ENCODE measurements around the gene PTK6. TPM values are rescaled to one million over a fixed set of nuclear protein-coding genes. Genes with fewer than 3 reads are reported as not detected.

The PTK6 gene
- total RNA-seq, 1 donor from 2014 or later: 4.2 TPM

DNA sequence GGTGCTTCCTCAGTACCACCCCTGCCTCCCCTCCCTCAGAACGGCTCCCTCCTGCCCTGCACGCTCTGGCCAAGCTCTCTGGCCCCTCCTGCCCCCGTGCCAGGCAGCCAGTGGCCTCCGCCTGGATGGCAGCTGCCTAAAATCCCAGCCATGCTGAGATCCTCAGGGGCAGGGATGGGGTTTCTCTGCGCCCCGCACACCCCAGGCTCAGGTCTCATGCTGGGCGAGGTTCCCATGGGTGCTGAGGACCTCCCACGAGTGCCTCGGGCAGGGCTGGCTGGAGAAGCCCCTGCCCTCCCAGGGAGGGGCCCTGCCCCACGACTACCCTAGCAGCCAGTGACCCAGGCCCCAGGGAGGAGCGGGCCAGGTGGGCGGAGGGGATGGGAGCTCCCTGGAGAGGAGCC, 2.7 kb downstream of the PTK6 start:
- intact Hi-C loops (cut with DNase I): no loop called here
- ATAC-seq (no peak), DNase-seq (peak; percentile 43)
- H3K27me3 ChIP-seq (ENCODE audit: low read depth): peaks cover 6% of the 10 kb centered on the region
- H3K4me1 ChIP-seq: peaks cover 45% of the 10 kb centered on the region
- H3K4me3 ChIP-seq: no peak overlapping the region
- H3K27ac ChIP-seq: peak overlapping the region; percentile 6
- TF ChIP-seq, protein P1, sequence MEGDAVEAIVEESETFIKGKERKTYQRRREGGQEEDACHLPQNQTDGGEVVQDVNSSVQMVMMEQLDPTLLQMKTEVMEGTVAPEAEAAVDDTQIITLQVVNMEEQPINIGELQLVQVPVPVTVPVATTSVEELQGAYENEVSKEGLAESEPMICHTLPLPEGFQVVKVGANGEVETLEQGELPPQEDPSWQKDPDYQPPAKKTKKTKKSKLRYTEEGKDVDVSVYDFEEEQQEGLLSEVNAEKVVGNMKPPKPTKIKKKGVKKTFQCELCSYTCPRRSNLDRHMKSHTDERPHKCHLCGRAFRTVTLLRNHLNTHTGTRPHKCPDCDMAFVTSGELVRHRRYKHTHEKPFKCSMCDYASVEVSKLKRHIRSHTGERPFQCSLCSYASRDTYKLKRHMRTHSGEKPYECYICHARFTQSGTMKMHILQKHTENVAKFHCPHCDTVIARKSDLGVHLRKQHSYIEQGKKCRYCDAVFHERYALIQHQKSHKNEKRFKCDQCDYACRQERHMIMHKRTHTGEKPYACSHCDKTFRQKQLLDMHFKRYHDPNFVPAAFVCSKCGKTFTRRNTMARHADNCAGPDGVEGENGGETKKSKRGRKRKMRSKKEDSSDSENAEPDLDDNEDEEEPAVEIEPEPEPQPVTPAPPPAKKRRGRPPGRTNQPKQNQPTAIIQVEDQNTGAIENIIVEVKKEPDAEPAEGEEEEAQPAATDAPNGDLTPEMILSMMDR (IDR thresholded peaks at IDR 0.05): no peak
- no peaks in the 10 kb centered on the region for H3K36me3 ChIP-seq
- no peaks in the 10 kb centered on the region for H3K9me3 ChIP-seq

DNA sequence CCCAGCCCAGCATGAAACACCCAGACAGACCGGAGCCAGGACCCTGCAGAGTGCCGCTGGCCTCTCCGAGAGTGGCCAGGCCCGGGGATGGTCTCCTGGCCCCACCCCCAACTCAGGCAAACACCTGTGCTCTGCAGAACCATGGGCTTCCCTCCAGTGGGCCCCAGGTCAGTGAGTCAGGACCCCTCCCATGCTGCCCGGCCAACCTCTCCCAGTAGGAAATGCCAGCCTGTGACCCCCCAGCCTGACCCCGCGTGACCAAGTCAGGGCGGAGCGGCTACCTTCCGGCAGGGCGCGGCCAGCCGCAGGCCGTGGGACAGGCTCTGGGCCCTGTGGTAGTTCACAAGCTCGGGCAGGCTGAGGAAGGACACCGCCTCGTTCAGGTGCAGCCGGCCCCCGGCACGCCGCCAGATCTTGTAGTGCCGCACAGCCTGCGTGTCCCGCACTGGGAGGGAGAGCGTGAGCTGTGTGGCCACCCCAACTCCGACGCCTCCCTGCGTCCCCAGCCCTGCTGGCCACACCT, 3.2 kb downstream of the PTK6 start:
- DNase-seq (peak; percentile 81), ATAC-seq (no peak)
- H3K4me3 ChIP-seq: no peak overlapping the region
- H3K4me1 ChIP-seq: peaks cover 42% of the 10 kb centered on the region
- H3K27ac ChIP-seq: no peak overlapping the region
- no peaks in the 10 kb centered on the region for H3K36me3 ChIP-seq
- H3K9me3 ChIP-seq: no peaks in the 10 kb centered on the region
- TF ChIP-seq, protein P1 (IDR thresholded peaks at IDR 0.05): no peak
- intact Hi-C loops (cut with DNase I): no loop called here
- H3K27me3 ChIP-seq (ENCODE audit: low read depth): peaks cover 6% of the 10 kb centered on the region

DNA sequence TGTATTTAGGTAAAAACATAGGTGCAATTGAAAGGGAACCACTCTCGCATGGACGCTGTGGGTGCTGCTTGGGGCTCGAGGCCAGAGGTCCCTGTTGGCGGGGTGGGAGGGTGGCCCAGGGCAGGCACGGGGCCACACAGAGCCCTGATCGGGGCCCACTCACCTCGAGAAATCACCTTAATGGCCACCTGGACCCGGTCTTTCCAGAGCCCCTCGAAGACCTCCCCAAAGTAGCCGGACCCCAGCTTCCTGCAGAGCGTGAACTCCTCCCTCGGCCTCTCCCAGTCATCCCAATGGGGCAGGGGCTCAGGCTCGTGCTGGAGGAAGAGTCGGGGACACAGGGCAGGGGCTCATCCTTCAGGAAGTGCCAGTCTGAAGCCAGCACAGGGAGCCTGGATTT, 3.8 kb downstream of the PTK6 start:
- Histone ChIP-seq H3K4me3 (no peak overlapping the region), H3K36me3 (no peaks in the 10 kb centered on the region), H3K9me3 (no peaks in the 10 kb centered on the region), H3K27ac (no peak overlapping the region), H3K4me1 (peaks cover 36% of the 10 kb centered on the region), H3K27me3 (ENCODE audit: low read depth) (peaks cover 6% of the 10 kb centered on the region)
- DNase-seq: no peak
- TF ChIP-seq, protein P1 (IDR thresholded peaks at IDR 0.05): no peak
- intact Hi-C loops (cut with DNase I): no loop called here
- ATAC-seq: no peak

DNA sequence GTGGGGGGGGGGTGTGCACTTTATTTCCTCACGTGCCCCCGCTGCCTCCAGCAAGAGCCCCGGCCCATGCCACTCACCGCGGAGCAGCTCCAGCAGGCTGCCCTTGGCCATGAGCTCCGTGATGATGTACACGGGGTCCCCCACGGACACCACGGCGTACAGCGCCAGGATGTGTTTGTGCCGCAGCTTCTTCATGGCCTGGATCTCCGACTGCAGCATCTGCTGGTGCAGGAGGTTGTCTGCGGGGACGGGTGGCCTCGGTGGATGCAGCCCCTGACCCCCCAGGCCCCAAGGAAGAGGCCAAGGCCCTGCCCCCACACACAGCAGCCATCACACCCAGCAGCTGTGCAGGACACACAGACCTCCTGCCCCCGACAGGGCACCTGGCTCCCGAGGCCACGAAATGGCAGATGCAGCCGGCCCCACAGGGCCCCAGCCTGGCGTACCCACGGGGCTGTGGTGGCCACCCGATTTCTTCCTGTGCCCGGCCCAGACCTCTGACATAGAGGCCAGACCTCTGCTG, 4.7 kb downstream of the PTK6 start:
- Histone ChIP-seq H3K36me3 (no peaks in the 10 kb centered on the region), H3K27me3 (ENCODE audit: low read depth) (peaks cover 6% of the 10 kb centered on the region), H3K27ac (no peak overlapping the region), H3K4me3 (no peak overlapping the region), H3K4me1 (peaks cover 28% of the 10 kb centered on the region), H3K9me3 (no peaks in the 10 kb centered on the region)
- ATAC-seq (no peak), DNase-seq (peak; percentile 44)
- intact Hi-C loops (cut with DNase I): no loop called here
- TF ChIP-seq, protein P1 (IDR thresholded peaks at IDR 0.05): no peak

DNA sequence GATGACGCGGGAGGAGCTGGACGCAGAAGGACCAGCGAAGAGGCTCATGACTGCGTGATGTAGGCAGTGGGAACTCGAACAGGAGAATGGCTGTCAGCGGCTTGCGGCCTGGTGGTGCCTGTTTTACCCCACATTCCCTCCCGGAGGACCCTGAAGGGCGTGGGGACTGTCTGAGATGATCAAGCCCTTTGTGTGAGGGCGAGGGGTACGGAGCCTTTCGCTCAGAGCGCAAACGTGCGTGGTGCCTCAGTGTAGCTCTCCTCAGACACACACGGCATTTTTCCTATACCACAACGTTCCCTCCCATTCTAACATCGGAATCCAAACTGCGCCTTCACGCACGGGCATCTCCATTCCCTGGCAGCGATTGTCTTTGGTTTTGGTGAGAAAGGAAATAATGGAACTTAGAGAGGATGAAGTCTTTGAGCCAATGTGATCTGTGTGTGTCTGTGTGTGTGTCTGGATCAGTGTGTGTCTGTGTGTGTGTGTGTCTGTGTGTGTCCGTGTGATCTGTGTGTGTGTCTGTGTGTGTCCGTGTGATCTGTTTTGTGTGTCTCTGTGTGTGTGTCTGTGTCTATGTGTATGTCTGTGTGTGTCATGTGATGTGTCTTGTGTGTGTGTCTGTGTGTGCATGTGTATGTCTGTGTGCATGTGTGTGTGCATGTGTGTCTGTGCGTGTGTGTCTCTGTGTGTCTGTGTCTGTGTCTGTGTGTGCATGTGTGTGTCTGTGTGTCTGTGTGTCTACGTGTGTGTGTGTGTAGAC, 5.3 kb downstream of the PTK6 start:
- H3K4me3 ChIP-seq: no peak overlapping the region
- H3K4me1 ChIP-seq: peaks cover 22% of the 10 kb centered on the region
- no peak overlapping the region for H3K27ac ChIP-seq
- DNase-seq (no peak), ATAC-seq (no peak)
- no peaks in the 10 kb centered on the region for H3K9me3 ChIP-seq
- H3K27me3 ChIP-seq (ENCODE audit: low read depth): peaks cover 6% of the 10 kb centered on the region
- H3K36me3 ChIP-seq: no peaks in the 10 kb centered on the region
- intact Hi-C loops (cut with DNase I): no loop called here
- TF ChIP-seq, protein P1 (IDR thresholded peaks at IDR 0.05): no peak
